BLaER1 treated with 17β-estradiol and CSF1 and Interleukin-3, amounts not matched to agents 10 nM and 100 nM (cell line): ENCODE results near the gene RSRC1.
A peak's percentile ranks its signal among the peaks of the same experiment; 100 is the strongest.

Experiments
- H3K27ac ChIP-seq, 11 experiments: shearing (Covaris generic); formaldehyde crosslinking; 2 replicates each; pipeline ENCODE4 v1.8.1; 2022
- H3K27me3 ChIP-seq, 11 experiments: shearing (Covaris generic); formaldehyde crosslinking; 2 replicates each; pipeline ENCODE4 v1.8.1; 2022
- H3K36me3 ChIP-seq, 11 experiments: shearing (Covaris generic); formaldehyde crosslinking; 2 replicates each; pipeline ENCODE4 v1.8.1; 2022
- H3K4me1 ChIP-seq, 10 experiments: shearing (Covaris generic); formaldehyde crosslinking; 2 replicates each; pipeline ENCODE4 v1.8.1; 2022
- H3K4me2 ChIP-seq, 11 experiments: shearing (Covaris generic); formaldehyde crosslinking; 2 replicates each; pipeline ENCODE4 v1.8.1; 2022
- H3K4me3 ChIP-seq, 10 experiments: shearing (Covaris generic); formaldehyde crosslinking; 2 replicates each; pipeline ENCODE4 v1.8.1; 2022
- H3K9ac ChIP-seq, 11 experiments: shearing (Covaris generic); formaldehyde crosslinking; 2 replicates each; pipeline ENCODE4 v1.8.1; 2022
- H3K9me3 ChIP-seq, 11 experiments: shearing (Covaris generic); formaldehyde crosslinking; replicated peaks in 1 of 11; 2 replicates each; pipeline ENCODE4 v1.8.1; 2022
- H4K20me1 ChIP-seq, 11 experiments: shearing (Covaris generic); formaldehyde crosslinking; 2 replicates each; pipeline ENCODE4 v1.8.1; 2022
- Cebpa-rat ChIP-seq, 11 experiments: shearing (Covaris generic); IDR thresholded peaks; 2 replicates each; pipeline ENCODE4 v1.8.1; 2022

The RSRC1 gene

GRCh38 chr3:158568784-158569183, 458.9 kb downstream of the RSRC1 start:
- H3K36me3 ChIP-seq = no peaks in the 10 kb centered on the region
- H3K4me2 ChIP-seq = no peak overlapping the region
- peaks cover 0 to 4% (median 0%) of the 10 kb centered on the region in 10 experiments; a peak in 4 of 20 replicates for H3K4me1 ChIP-seq
- peaks cover 8 to 22% (median 15%) of the 10 kb centered on the region in 11 experiments; a peak in 21 of 22 replicates for H3K9me3 ChIP-seq
- H3K9ac ChIP-seq = no peak overlapping the region
- no peak overlapping the region for H3K4me3 ChIP-seq
- no peaks in the 10 kb centered on the region for H3K27me3 ChIP-seq
- H4K20me1 ChIP-seq = no peaks in the 10 kb centered on the region
- H3K27ac ChIP-seq = no peak overlapping the region
- TF ChIP-seq Cebpa-rat (IDR thresholded peaks at IDR 0.05) = no peak

GRCh38 chr3:158569794-158570193, 459.9 kb downstream of the RSRC1 start:
- Histone ChIP-seq H3K4me3 (no peak overlapping the region), H3K4me1 (peaks cover 0 to 4% (median 0%) of the 10 kb centered on the region in 10 experiments; a peak in 4 of 20 replicates), H3K9me3 (peaks cover 8 to 18% (median 15%) of the 10 kb centered on the region in 11 experiments; a peak in 21 of 22 replicates), H3K36me3 (no peaks in the 10 kb centered on the region), H3K9ac (no peak overlapping the region), H4K20me1 (no peaks in the 10 kb centered on the region), H3K27me3 (no peaks in the 10 kb centered on the region), H3K4me2 (no peak overlapping the region), H3K27ac (no peak overlapping the region)
- no peak for TF ChIP-seq Cebpa-rat (IDR thresholded peaks at IDR 0.05)

GRCh38 chr3:158570999-158571702, 461.3 kb downstream of the RSRC1 start, which contains the start of gene MLF1:
Gene MLF1 (plus strand): TSS chr3:158571194. CDS start chr3:158571301, 107 bp downstream.
- Histone ChIP-seq H3K27me3 (no peaks in the 10 kb centered on the region), H4K20me1 (no peaks in the 10 kb centered on the region), H3K27ac (no peak within 1 kb of the TSS), H3K4me1 (peaks cover 0 to 4% (median 0%) of the 10 kb centered on the region in 10 experiments; a peak in 4 of 20 replicates), H3K36me3 (no peaks in the 10 kb centered on the region), H3K9me3 (peaks cover 7 to 9% (median 8%) of the 10 kb centered on the region in 11 experiments; a peak in 20 of 22 replicates), H3K9ac (no peak within 1 kb of the TSS), H3K4me3 (no peak within 1 kb of the TSS), H3K4me2 (no peak within 1 kb of the TSS)
- TF ChIP-seq Cebpa-rat (IDR thresholded peaks at IDR 0.05) = no peak

- H3K4me2 ChIP-seq = no peak overlapping the region
- H3K4me3 ChIP-seq = no peak overlapping the region
- H3K36me3 ChIP-seq = no peaks in the 10 kb centered on the region
- H3K27me3 ChIP-seq = no peaks in the 10 kb centered on the region
- H3K4me1 ChIP-seq = peaks cover 0 to 4% (median 0%) of the 10 kb centered on the region in 10 experiments; a peak in 4 of 20 replicates
- no peak overlapping the region for H3K27ac ChIP-seq
- H4K20me1 ChIP-seq = no peaks in the 10 kb centered on the region
- no peak for TF ChIP-seq Cebpa-rat (IDR thresholded peaks at IDR 0.05)
- H3K9me3 ChIP-seq = peaks cover 7 to 9% (median 8%) of the 10 kb centered on the region in 11 experiments; a peak in 20 of 22 replicates
- H3K9ac ChIP-seq = no peak overlapping the region
Observed at GRCh38 chr3:158571969-158572765, 462.3 kb downstream of the RSRC1 start.

- Histone ChIP-seq H3K27me3 (no peaks in the 10 kb centered on the region), H3K27ac (no peak overlapping the region), H3K36me3 (no peaks in the 10 kb centered on the region), H3K4me1 (peaks cover 0 to 4% (median 0%) of the 10 kb centered on the region in 10 experiments; a peak in 4 of 20 replicates), H3K4me2 (no peak overlapping the region), H3K4me3 (no peak overlapping the region), H3K9ac (no peak overlapping the region), H3K9me3 (peaks cover 7 to 9% (median 8%) of the 10 kb centered on the region in 11 experiments; a peak in 20 of 22 replicates), H4K20me1 (no peaks in the 10 kb centered on the region)
- TF ChIP-seq Cebpa-rat (IDR thresholded peaks at IDR 0.05) = no peak
Observed at GRCh38 chr3:158572766-158573060, 462.8 kb downstream of the RSRC1 start.

GRCh38 chr3:158573714-158574113, 463.8 kb downstream of the RSRC1 start:
- H3K27me3 ChIP-seq = no peaks in the 10 kb centered on the region
- H3K9ac ChIP-seq = no peak overlapping the region
- H3K36me3 ChIP-seq = no peaks in the 10 kb centered on the region
- no peak overlapping the region for H3K4me2 ChIP-seq
- peaks cover 0 to 4% (median 0%) of the 10 kb centered on the region in 10 experiments; a peak in 2 of 20 replicates for H3K4me1 ChIP-seq
- no peak for TF ChIP-seq Cebpa-rat (IDR thresholded peaks at IDR 0.05)
- no peak overlapping the region for H3K27ac ChIP-seq
- no peaks in the 10 kb centered on the region for H4K20me1 ChIP-seq
- no peak overlapping the region for H3K4me3 ChIP-seq
- H3K9me3 ChIP-seq = peaks cover 7 to 9% (median 8%) of the 10 kb centered on the region in 11 experiments; a peak in 20 of 22 replicates

GRCh38 chr3:158574646-158575045, 464.8 kb downstream of the RSRC1 start:
- H4K20me1 ChIP-seq = no peaks in the 10 kb centered on the region
- H3K9me3 ChIP-seq = peaks cover 7 to 9% (median 8%) of the 10 kb centered on the region in 11 experiments; a peak in 20 of 22 replicates
- no peak overlapping the region for H3K9ac ChIP-seq
- H3K4me3 ChIP-seq = no peak overlapping the region
- H3K4me2 ChIP-seq = no peak overlapping the region
- no peaks in the 10 kb centered on the region for H3K27me3 ChIP-seq
- H3K27ac ChIP-seq = no peak overlapping the region
- H3K4me1 ChIP-seq = peaks cover 0 to 3% (median 0%) of the 10 kb centered on the region in 10 experiments; a peak in 2 of 20 replicates
- no peak for TF ChIP-seq Cebpa-rat (IDR thresholded peaks at IDR 0.05)
- H3K36me3 ChIP-seq = no peaks in the 10 kb centered on the region

- Histone ChIP-seq H3K9ac (no peak overlapping the region), H3K27me3 (no peaks in the 10 kb centered on the region), H3K36me3 (no peaks in the 10 kb centered on the region), H4K20me1 (no peaks in the 10 kb centered on the region), H3K4me3 (no peak overlapping the region), H3K9me3 (no peaks in the 10 kb centered on the region), H3K4me2 (peak overlapping the region in 1 of 11 experiments; percentile 4; a peak in 1 of 22 replicates), H3K4me1 (peaks cover 0 to 12% (median 0%) of the 10 kb centered on the region in 10 experiments; a peak in 3 of 20 replicates), H3K27ac (no peak overlapping the region)
- TF ChIP-seq Cebpa-rat (IDR thresholded peaks at IDR 0.05) = no peak
Observed at GRCh38 chr3:158590223-158590622, 480.3 kb downstream of the RSRC1 start.
